ENCODE results near the gene GNB4.

DNA sequence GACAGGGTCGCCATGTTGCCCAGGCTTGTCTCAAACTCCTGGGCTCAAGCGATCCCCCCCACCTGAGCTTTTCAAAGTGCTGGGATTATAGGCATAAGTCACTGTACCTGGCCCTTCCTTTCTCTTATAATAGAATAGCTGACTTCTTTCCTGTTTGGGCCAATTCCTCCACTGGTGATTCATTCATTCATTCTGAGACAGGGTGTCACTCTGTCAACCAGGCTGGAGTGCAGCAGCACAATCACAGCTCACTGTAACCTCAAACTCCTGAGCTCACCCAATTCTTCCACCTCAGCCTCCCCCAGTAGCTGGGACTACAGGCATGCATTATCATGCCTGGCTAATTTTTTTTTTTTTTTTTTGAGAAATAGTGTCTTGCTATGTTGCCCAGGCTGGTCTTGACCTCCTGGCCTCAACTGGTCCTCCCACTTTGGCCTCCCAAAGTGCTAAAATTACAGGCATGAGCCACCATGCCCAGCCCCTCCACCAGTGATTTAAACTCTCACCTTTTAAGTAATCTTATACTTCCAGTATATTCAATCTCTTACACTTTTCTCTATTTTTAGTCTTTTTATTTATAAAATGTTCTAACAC, 20.9 kb downstream of the GNB4 start:
- TF ChIP-seq, protein P1, sequence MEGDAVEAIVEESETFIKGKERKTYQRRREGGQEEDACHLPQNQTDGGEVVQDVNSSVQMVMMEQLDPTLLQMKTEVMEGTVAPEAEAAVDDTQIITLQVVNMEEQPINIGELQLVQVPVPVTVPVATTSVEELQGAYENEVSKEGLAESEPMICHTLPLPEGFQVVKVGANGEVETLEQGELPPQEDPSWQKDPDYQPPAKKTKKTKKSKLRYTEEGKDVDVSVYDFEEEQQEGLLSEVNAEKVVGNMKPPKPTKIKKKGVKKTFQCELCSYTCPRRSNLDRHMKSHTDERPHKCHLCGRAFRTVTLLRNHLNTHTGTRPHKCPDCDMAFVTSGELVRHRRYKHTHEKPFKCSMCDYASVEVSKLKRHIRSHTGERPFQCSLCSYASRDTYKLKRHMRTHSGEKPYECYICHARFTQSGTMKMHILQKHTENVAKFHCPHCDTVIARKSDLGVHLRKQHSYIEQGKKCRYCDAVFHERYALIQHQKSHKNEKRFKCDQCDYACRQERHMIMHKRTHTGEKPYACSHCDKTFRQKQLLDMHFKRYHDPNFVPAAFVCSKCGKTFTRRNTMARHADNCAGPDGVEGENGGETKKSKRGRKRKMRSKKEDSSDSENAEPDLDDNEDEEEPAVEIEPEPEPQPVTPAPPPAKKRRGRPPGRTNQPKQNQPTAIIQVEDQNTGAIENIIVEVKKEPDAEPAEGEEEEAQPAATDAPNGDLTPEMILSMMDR (IDR thresholded peaks at IDR 0.05): no peak
- TF ChIP-seq POLR2A (IDR thresholded peaks at IDR 0.05): no peak
